Adrenal gland (tissue), 12 donors: ENCODE results near the gene ZNF787. TPM values are rescaled to one million over a fixed set of nuclear protein-coding genes. Genes with fewer than 3 reads are reported as not detected.

Experiments used
- DNase-seq, 7 donors: peaks; one replicate each; pipeline ENCODE4 v3.0.0-alpha.2; 2019 to 2020
- H3K27ac ChIP-seq, 5 donors: fragments of 200-600 bp; sonication (generic) in 4 of 5; 1 replicate in 3 of 5; 2 replicates in 2 of 5; pipeline versions ENCODE4 v1.5.1 to v1.8.0; 2016 to 2020; ENCODE audit warnings: mild to moderate bottlenecking in 1 of 5
- H3K27me3 ChIP-seq: fragments of 200-600 bp; 2 replicates; pipeline ENCODE4 v1.8.0; 2021
- H3K36me3 ChIP-seq, 2 donors: fragments of 200-600 bp; replicated peaks in 1 of 2; 1 replicate in 1 of 2; 2 replicates in 1 of 2; pipeline versions ENCODE4 v1.5.1 to v1.8.0; 2018 to 2022
- H3K4me1 ChIP-seq, 2 donors: fragments of 200-600 bp; replicated peaks in 1 of 2; 1 replicate in 1 of 2; 2 replicates in 1 of 2; pipeline versions ENCODE4 v1.5.1 to v1.8.0; 2018 to 2021
- H3K4me3 ChIP-seq, 4 donors: fragments of 200-600 bp; sonication (generic) in 3 of 4; one replicate each; pipeline ENCODE4 v1.5.1; 2016 to 2018
- H3K9me3 ChIP-seq, 3 donors: fragments of 200-600 bp; sonication (generic) in 1 of 3; replicated peaks in 1 of 3; 1 replicate in 2 of 3; 2 replicates in 1 of 3; pipeline versions ENCODE4 v1.5.1 to v1.8.0; 2016 to 2021
- POLR2A ChIP-seq, 2 donors: fragments of 450-650 bp; IDR thresholded peaks; one replicate each; pipeline ENCODE4 v1.6.1; 2017; ENCODE audit warnings: antibody characterized with exemption in 2 of 2, mild to moderate bottlenecking in 2 of 2, moderate library complexity in 1 of 2
- WGBS, 4 donors: extraction: QIAGEN DNeasy Blood & Tissue Kit in 2 of 4; methylation state at CpG; one replicate each; pipeline versions ENCODE4 v1.1.5 to v1.1.7; 2013 to 2017; 5-methylcytosine and 5-hydroxymethylcytosine counted together
- intact Hi-C, 2 donors: fragments of 100-400 bp; cut with DNase I; formaldehyde crosslinking; loops; one replicate each; pipeline versions ENCODE4 v1.14.1 to v1.15.0; 2022 to 2023
- polyA plus RNA-seq, 3 donors: library from polyadenylated mRNA; stranded (reverse); fragments of 200-250 nt in 2 of 3; fragments of 350-450 nt in 1 of 3; fragmentation: Illumina TruSeq in 1 of 3; extraction: RNeasy Lipid Tissue Mini Kit (QIAGEN cat#74804) in 1 of 3; gene quantifications; one replicate each; pipeline ENCODE4 v1.2.3, GENCODE V29; 2013 to 2014
- total RNA-seq, 9 donors: library from RNA; depleted of rRNA in 4 of 9; stranded (reverse); fragments of >200 nt in 4 of 9; fragments of 120-200 nt in 1 of 9; fragmentation: NEBNext Ultra II Directional in 1 of 9; extraction: Animal tissue kit (Norgen Biotek cat#: 25700) in 1 of 9; gene quantifications; one replicate each; pipeline versions ENCODE4 v1.1.0 to v1.2.4, GENCODE V29; 2013 to 2023
- TF ChIP-seq, protein P1 (sequence below), 6 experiments: fragments of 450-650 bp in 4 of 6; fragments of 200-600 bp in 2 of 6; sonication (generic) in 1 of 6; IDR thresholded peaks; 1 replicate in 5 of 6; 2 replicates in 1 of 6; pipeline versions ENCODE4 v1.5.1 to v1.8.0; 2016 to 2021; ENCODE audit warnings: antibody characterized with exemption in 6 of 6, mild to moderate bottlenecking in 2 of 6, moderate library complexity in 1 of 6
- donor health status: healthy with polysubstance abuse.
- donor health status: Bipolar disorder and iron deficiency.
- donor health status: DM: yes; HTN: yes; CAD: no.
- donor health status: DM: no; HTN: no; CAD: no.
- donor health status: DM: no; HTN: no; CAD: no.
- donor health status: DM: yes; HTN: yes; CAD: no.

Gene ZNF787
- total and polyA plus RNA-seq, 12 donors: 4.6 to 51.5 (median 27.8) TPM

DNA sequence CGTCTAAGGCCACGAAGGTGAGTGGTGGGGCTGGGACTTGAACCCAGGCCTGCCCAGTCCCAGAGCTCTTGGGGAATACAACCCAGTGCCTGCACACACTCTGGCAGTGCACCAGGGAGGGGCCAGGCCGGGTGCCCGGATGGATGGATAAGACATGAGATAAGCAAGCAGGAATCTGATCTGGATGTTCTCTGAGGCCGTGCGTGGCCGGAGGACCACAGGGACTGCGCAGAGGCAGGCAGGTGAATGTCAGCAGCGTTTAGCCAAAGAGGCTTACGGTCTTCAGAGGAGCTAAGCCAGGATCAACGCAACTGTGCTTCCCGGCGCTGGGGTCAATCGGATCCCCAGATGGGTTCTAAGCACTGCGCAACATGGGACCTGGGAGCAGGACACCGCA, 1.5 kb downstream of the ZNF787 start:
- no peaks in the 10 kb centered on the region for H3K9me3 ChIP-seq
- TF ChIP-seq POLR2A (IDR thresholded peaks at IDR 0.05): peak in 1 of 2 donors; percentile 74
- TF ChIP-seq, protein P1, sequence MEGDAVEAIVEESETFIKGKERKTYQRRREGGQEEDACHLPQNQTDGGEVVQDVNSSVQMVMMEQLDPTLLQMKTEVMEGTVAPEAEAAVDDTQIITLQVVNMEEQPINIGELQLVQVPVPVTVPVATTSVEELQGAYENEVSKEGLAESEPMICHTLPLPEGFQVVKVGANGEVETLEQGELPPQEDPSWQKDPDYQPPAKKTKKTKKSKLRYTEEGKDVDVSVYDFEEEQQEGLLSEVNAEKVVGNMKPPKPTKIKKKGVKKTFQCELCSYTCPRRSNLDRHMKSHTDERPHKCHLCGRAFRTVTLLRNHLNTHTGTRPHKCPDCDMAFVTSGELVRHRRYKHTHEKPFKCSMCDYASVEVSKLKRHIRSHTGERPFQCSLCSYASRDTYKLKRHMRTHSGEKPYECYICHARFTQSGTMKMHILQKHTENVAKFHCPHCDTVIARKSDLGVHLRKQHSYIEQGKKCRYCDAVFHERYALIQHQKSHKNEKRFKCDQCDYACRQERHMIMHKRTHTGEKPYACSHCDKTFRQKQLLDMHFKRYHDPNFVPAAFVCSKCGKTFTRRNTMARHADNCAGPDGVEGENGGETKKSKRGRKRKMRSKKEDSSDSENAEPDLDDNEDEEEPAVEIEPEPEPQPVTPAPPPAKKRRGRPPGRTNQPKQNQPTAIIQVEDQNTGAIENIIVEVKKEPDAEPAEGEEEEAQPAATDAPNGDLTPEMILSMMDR (IDR thresholded peaks at IDR 0.05): no peak
- intact Hi-C loops: no loop called here
- H3K27ac ChIP-seq: peak overlapping the region; percentile 89 to 100 (median 97)
- 10 to 32% (median 18%) methylated on average over 12 to 16 of the region's 16 CpGs for WGBS, 4 donors
- H3K36me3 ChIP-seq: no peaks in the 10 kb centered on the region
- H3K4me1 ChIP-seq: peaks cover 21 to 38% of the 10 kb centered on the region in 2 donors
- H3K27me3 ChIP-seq: no peaks in the 10 kb centered on the region
- DNase-seq: peak; percentile 70 to 90 (median 86)
- peak overlapping the region in 2 of 4 donors; percentile 50 to 94 for H3K4me3 ChIP-seq

DNA sequence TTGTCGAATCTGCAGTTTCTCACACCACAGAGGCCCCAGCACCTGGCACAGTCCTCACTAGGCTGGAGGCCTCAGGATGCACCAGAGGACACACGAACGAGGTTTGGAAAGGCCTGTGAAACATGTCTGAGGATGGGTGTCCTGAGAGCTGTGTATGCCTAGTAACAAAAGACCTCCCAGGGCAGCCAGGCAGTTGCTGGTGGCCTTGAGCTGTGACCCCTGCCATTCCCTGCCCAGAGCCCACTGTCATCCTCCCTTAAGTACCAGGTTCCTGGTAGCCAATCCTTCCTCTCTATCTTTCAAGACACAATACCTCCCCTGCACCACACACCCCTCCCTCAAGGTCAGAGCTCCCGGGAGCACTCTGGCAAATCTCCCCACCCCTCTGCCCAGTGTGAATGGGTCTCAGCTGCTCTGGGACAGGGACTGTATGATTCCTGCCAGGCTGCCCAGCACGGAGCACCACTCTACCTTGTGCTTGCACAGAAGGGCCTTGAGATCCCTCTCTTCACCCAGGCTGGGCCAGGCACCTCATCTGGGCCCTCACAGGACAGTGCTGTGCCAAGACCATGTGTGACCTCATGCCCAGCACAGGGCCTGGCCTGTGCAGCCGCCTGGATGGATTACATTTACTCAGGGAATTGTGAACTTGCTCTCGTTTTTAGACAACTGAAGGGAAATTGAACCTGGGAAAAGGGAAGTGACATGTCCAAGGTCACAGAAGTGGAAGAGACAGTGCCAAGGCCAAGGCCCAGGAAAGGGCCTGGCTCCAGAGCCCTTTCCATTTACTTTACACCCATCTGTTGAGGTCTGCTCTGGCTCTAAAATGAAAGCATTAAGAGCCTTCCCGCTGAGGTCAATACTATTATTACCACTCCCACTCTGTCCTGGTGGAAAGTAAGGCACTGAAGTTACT, 2.2 kb downstream of the ZNF787 start:
- peak overlapping the region in 1 of 4 donors; percentile 94 for H3K4me3 ChIP-seq
- TF ChIP-seq, protein P1 (IDR thresholded peaks at IDR 0.05): no peak
- TF ChIP-seq POLR2A (IDR thresholded peaks at IDR 0.05): peak in 1 of 2 donors; percentile 60
- 20 to 34% (median 23%) methylated on average over 6 to 8 of the region's 8 CpGs for WGBS, 4 donors
- H3K9me3 ChIP-seq: no peaks in the 10 kb centered on the region
- no peaks in the 10 kb centered on the region for H3K27me3 ChIP-seq
- intact Hi-C loops: no loop called here
- H3K36me3 ChIP-seq: no peaks in the 10 kb centered on the region
- H3K27ac ChIP-seq: peak overlapping the region; percentile 89 to 100 (median 97)
- H3K4me1 ChIP-seq: peaks cover 28 to 44% of the 10 kb centered on the region in 2 donors
- peak in 6 of 7 donors; percentile 77 to 88 (median 82) for DNase-seq

DNA sequence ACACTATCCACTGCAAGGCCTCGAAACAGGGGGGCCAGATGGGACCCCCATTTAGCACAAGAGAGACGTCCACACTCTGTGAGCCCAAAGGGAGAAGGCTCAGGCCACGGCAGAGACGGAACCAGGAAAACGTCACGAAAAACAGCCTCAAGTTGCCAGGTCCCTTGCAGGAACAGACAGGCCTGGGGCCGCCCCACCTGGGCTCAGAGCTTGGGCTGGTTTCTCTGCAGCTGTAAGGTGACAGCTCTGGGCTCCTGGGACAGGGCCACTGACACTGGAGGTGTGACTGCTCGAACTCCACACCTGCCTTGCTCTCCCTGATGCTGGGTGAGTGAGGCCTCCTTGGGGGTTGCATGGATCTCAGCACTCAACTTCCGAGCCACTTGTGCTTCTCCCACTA, 3.2 kb downstream of the ZNF787 start:
- H3K9me3 ChIP-seq: no peaks in the 10 kb centered on the region
- H3K27me3 ChIP-seq: no peaks in the 10 kb centered on the region
- no peak for DNase-seq
- 61 to 74% (median 71%) methylated on average over 7 to 9 of the region's 9 CpGs for WGBS, 4 donors
- intact Hi-C loops: no loop called here
- H3K4me3 ChIP-seq: no peak overlapping the region
- H3K36me3 ChIP-seq: no peaks in the 10 kb centered on the region
- peaks cover 37 to 52% of the 10 kb centered on the region in 2 donors for H3K4me1 ChIP-seq
- H3K27ac ChIP-seq: peak overlapping the region in 3 of 5 donors; percentile 92 to 100 (median 98)
- TF ChIP-seq, protein P1 (IDR thresholded peaks at IDR 0.05): no peak
- TF ChIP-seq POLR2A (IDR thresholded peaks at IDR 0.05): no peak

DNA sequence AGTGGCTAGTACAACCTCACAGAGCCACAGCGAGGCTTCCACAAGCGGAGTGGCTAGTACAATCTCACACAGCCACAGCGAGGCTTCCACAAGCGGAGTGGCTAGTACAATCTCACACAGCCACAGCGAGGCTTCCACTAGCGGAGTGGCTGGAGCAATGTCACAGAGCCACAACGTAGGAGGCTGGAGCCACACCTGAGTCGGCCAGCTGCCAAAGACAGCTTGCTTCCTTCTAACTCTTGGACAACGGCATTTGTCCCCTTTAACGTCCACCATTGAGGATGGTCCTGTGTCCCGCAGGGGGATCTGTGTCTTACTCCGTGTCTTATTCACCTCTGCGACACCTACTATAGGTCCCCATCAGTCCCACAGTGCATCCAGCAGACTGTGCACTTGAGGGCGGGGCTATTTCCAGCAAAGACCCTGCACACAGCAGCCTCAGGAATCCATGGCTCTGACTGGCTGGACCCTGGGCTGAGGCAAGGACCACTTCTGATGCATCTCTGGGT, 3.7 kb downstream of the ZNF787 start:
- Histone ChIP-seq H3K9me3 (no peaks in the 10 kb centered on the region), H3K27me3 (no peaks in the 10 kb centered on the region), H3K27ac (peak overlapping the region in 2 of 5 donors; percentile 24 to 98), H3K4me3 (no peak overlapping the region), H3K36me3 (no peaks in the 10 kb centered on the region), H3K4me1 (peaks cover 42 to 57% of the 10 kb centered on the region in 2 donors)
- peak in 1 of 7 donors; percentile 38 for DNase-seq
- intact Hi-C loops: no loop called here
- WGBS, 4 donors: 75 to 83% (median 79%) methylated on average over 8 to 14 of the region's 14 CpGs
- no peak for TF ChIP-seq POLR2A (IDR thresholded peaks at IDR 0.05)
- TF ChIP-seq, protein P1 (IDR thresholded peaks at IDR 0.05): no peak
